Neural progenitor cell (in vitro differentiated cells): ENCODE data around the gene SHISA2.

ENCODE experiments used
- CTCF ChIP-seq: fragments of 200-600 bp; sonication (generic); IDR thresholded peaks from 2 replicates; pipeline ENCODE4 v1.5.1; 2017; ENCODE audit warnings: antibody characterized with exemption, mild to moderate bottlenecking
- EZH2 ChIP-seq: fragments of 200-600 bp; sonication (generic); IDR thresholded peaks from 2 replicates; pipeline ENCODE4 v1.6.1; 2017; ENCODE audit warnings: antibody characterized with exemption, mild to moderate bottlenecking, moderate library complexity
- EZH2phosphoT487 ChIP-seq: fragments of 200-600 bp; sonication (generic); IDR thresholded peaks from 2 replicates; pipeline ENCODE4 v1.6.1; 2017; ENCODE audit warnings: antibody characterized with exemption

DNA sequence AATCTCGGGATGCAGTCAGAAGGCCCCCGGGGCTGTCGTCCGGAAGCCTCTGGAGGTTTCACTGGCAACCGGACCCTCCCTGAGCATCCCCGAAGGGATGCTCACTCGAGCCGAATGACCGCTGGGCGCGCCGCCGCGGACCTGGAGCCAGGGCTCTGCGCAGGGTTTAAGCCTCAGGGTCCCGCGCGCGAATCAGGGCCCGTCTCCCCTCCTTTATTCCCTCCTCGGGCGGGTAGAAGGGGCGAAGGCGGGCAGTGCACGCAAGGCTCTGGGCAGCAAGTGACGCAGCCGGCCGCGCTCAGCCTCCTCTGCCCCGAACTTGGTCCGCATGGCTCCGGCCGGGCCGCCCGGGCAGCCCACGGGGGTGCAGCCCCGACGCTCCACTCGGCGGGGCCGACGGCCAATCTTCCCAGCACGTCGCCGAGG is 572 bp downstream of the SHISA2 start:
- TF ChIP-seq CTCF (no peak), EZH2 (no peak), EZH2phosphoT487 (no peak)
